CD4-positive, alpha-beta T cell treated with Interleukin-15 for 4 hours (primary cell): ENCODE measurements around the gene TJP3.
A peak's percentile ranks its signal among the peaks of the same experiment; 100 is the strongest.

Experiments
- DNase-seq: peaks from one replicate; pipeline ENCODE4 v3.0.0-alpha.2; 2020; ENCODE audit warnings: low spot score

TJP3 gene

GRCh38 chr19:3690551-3691371 lies 17.4 kb upstream of the TJP3 start:
- DNase-seq: no peak

DNA sequence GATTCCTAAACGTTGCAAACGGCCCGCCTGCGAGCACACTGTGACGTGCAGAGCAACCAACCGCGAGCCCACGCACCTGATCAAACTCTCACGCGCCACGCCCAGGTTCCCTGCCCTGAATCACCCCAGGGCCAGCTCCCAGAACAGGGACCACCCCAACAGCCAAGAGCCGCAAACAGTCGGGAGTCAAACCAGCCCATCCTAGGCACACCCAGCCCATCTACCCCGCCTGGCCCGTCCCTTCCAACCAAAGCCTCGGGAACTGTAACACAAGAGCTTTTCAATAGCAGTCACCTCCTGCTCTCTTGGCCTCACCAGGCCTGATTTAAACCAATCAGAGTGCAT lies 16.8 kb upstream of the TJP3 start:
- DNase-seq: no peak

DNA sequence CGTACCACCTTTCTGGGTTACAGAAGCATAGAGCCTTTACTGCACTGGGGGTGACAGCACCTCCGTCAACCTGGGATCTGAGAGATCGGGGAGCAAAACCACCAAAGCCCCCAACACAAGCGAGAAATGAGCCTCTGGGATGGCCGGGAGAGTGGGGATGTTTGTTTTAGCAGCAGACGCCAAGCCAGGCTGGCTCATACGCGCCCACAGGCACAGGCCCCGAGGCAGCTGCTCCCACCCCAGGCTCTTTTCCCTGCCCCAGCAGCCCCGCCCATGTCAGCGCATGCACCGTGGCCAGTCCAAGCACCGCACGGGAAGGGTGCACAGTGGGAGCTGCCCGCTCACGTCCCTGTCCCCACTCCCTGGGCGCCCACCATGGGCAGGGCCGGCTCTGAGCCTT lies 16.5 kb upstream of the TJP3 start:
- DNase-seq: no peak

GRCh38 chr19:3692141-3693024 lies 15.8 kb upstream of the TJP3 start:
- DNase-seq: peak; percentile 48

DNA sequence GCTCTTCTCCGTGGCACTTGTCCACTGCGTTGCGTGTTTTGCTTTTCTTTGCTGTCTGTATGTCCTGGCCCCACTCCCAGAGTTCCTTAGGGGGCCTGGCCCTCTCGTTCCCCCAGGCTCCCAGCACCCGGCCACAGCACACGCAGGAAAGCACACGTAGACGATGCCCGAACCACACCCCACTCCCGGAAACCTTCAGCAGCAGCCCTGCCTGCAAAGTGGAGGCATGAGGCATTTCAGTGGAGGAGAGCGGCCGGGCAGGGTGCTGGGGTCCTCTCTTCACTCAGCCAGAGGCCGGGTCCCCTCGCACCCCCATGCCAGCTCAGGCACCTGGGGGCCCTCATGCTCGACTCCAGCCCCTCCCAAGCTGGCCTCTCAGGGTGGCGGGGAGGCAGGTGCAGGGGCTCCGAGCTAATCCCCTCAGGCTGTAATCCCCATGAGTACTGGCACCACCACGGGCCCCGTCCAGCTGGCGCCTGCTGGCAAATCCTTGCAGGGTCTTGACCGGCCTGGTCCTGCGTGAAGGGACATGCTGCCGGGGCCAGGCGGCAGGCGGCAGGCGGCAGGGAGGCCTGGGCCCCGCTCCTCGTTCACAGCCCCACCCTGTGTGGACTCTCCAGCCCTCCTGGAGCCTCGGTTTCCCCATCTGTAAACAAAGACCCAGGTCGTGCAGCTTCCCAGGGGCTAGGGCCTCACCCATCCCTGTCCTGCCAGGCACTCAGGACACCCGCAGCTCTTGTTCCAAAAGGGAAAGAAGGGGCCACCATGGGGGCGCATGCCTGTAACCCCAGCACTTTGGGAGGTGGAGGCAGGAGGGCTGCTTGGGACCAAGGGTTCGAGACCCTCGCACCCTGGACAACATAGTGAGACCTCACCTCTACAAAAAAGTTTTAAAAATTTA lies 14.9 kb upstream of the TJP3 start:
- no peak for DNase-seq

DNA sequence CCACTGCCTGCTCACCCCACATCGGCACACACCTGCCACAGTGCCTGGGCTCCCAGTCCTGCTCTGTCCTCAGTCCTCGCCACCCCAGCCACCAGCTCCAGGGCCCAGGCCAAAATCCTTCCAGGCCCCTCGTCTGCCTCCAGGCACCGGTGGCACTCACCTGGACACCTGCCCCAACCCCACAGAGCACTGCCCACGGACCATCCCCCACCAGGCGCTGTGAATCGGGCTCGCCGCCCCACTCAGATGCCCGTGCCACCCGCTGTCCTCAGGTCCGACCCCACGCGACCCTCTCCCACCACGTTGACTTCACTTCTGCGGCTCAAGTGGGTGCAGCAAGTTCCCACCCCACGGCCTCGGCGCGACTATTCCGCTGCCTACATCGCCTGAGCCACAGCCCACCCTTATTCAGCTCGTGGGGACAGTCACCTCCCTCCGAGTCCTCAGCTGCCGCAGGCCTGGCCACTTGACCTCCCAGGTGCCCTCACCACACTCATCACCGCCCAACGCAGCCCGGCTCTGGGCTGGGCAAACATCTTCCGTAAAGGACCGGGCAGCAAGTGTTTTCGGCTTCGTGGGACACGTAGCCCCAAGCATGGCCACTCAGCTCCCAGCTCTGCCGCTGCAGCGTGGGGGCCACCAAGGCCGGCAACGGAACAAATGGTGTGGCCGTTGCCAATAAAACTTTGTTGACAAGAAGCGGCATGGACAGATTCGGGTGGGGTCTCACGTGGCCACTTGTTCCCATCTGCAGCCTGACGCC lies 13.6 kb upstream of the TJP3 start:
- DNase-seq: no peak

DNA sequence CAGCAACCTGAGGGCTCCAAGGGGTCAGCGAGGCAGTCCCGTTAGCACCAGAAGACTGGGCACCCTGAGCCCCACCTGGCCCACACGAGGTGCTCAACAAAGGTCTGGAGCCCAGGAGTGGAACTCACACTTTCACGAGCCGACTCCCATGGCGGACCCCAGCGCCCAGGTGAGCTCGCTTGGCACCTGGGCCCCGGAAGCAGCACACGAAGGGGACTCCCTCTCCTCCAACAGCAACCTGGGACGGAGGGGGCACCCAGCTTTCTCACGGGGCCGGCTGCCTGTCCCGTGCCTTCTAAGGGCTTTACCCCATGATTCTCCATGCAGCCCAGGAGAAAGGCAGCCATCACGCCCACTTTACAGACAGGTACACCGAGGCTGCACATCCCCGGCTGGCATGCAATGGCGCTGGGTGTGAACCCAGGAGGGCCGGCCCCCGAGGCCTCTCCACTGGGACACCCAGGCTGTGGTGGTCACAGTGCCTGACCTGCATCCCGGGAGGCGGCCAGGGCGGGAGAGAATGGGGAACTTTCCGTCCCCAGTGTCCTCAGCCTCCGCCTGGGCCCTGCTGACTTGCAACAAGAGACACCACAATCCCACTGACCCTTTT lies 13.0 kb upstream of the TJP3 start:
- DNase-seq: no peak

DNA sequence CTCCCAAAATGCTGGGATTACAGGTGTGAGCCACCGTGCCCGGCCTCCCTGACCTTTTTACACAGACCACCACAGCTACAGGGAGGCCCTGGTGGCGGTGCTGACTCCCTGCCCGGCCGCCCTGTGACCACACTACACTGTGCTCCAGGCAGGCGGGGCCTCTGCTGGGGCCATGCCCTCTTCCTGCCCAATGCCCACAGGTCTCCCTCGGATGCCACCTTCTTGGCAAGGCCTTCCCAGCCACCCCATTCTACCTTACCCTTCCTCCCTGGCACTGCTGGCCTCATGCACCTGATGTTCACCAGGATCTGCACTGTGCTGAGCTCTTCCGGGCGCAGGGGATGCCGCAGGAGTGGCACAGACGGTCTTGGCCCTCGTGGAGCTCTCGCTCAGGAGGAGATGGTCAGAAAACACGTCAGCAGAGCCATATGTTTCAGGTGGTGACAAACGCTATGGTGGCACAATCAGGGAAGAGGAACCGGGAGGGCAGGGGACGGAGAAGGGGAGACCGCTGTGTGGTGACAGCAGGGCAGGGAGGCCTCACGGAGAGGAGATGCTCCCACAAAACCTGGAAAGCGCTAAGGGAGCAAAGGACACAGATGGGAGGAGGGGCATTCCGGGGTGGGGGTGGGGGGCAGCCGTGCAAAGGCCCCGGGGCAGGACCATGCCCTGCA lies 12.1 kb upstream of the TJP3 start:
- DNase-seq: no peak

GRCh38 chr19:3696660-3696995 lies 11.6 kb upstream of the TJP3 start:
- no peak for DNase-seq

DNA sequence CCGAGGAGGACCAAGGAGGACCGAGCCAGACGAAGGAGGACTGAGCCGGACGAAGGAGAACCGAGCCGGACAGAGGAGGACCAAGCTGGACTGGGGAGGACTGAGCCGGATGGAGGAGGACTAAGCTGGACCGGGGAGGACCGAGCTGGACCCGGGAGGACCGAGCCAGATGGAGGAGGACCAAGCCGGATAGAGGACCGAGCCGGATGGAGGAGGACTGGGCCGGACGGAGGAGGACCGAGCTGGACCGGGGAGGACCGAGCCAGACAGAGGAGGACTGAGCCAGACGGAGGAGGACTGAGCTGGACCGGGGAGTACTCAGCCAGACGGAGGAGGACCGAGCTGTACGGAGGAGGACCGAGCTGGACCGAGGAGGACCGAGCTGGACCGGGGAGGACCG lies 11.1 kb upstream of the TJP3 start:
- DNase-seq: no peak

DNA sequence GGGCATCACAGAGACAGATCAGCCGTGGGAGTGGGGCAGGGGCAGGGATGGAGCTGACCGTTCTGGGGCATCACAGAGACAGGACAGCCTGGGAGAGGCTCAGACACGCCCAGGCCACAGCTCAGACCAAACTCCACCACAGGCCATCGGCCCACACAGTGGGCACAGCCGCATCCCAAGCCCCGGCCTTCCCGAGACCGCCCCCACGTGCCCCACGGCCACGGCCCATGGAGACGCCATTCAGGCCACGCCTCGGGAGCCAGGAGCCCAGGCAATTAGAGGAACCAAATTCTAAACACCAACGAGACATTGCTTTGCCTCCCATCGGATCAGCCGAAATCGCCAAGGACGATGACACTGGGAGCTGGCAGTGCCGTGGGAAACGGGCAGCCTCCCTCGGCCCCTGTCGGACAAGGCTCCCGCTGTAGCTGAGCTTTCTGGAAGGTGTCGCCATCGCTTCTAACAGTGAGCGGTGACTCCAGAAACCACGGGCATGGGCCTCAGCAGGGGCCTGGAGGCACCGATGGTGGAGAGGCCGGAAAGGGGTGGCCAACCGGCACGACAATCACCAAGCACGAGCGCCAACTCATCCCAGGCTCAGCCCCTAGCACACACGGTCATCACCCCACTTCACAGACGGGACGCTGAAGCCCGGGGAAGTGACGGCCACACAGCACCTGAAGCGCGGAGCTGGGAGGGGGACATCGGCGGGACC lies 10.4 kb upstream of the TJP3 start:
- no peak for DNase-seq

DNA sequence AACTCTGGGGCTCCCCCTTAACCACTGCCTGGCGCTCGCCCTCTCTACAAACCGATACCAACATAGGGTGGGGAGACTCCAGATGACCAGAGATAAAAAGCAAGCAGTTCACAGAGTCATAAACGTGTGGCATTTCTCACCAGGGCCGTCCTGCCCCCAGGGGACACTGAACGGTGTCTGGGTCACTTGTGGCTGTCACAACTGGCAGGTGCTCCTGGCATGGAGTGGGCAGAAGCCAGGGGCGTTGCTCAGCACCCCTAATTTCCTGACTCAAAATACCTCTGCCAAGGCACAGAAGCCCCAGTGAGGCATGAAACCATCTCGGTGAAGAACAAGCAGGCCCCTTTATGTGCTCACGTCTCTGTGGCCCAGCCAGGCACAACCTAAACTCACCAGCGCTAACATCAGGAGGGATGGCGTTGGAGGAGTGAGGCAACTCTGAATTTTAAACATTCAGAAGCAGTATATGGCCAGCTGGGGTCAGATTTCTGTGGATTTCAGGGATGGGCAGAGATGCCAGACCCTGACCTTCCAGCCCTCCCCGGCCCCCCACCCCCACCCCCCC lies 9.7 kb upstream of the TJP3 start:
- no peak for DNase-seq

DNA sequence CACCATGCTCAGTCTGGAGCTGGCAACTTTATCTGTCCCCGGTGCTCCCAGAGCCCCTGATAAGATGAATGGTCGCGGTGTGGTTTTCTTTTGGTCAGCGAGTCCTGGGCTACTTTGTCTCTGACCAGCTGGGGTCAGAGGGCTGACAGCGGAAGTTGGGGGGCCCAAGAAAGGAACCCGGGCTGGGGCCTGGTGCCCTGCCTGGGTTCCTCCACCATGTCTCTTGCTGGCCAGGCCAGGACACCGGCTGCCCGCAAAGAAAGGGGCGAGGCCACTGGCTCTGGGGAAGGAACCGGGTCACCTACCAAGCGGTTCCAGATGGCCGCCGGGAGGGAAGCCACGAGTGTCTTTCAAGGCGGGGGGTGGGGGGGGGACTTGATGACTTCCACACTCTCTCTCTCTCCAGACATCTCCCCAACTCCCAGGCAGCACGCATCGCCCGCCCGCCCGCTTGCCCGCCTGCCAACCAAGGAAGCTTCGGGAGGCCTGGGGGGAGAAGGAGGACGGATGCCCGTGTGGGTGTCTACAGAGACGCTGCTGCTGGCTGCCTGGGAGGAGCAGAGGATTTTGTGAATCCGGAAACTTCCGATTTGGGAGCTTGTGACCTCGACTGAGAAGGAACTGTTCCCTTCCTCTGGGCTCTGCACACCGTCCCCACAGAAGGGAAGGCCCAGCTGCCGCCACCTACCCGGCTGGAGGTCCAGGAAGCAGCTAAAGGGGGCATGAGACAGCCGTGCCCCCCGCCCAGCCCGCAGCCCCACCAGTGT lies 9.0 kb upstream of the TJP3 start:
- no peak for DNase-seq

DNA sequence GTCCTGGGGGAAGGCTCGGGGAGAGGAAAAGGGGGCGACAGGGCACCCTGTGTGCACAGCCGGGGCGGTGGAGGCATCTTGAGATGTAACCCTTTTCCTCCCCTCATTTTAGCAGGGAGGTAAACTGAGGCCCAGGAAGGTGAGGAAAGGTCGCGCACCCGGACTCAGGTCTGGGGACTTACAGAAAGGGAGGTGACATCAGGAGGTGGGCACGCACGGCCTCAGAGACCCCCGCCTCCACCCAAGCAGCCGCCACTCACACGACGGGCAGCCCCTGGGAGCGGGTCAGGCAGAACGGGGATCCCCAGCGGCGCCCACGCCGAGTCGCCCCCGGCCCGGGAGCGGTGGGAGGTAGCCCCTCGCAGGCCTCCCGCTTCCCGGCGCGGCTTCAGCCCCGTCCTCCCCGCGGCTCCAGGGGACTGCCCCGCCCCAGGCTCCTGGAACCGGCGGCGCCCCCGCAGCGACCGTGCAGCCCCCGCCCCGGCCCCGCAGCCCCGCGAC lies 8.4 kb upstream of the TJP3 start:
- DNase-seq: no peak

GRCh38 chr19:3700242-3701032 lies 7.7 kb upstream of the TJP3 start, which contains the start of gene PIP5K1C:
Gene PIP5K1C, minus strand, starts transcription at chr19:3700468. Its CDS starts 78 bp downstream, at chr19:3700390.
- DNase-seq: peak; percentile 92

DNA sequence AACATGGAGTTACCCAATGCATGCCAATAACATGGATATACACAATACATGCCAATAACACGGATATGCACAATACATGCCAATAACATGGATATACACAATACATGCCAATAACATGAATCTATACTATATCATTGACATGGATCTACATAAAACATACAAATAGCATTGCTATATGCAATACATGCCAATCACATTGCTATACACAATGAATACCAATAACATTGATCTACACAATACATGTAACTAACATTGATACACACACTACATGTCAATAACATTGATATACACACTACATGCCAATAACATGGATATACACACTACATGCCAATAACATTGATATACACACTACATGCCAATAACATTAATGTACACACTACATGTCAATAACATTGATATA lies 7.0 kb upstream of the TJP3 start:
- no peak for DNase-seq

GRCh38 chr19:3707868-3708206 lies 347 bp upstream of the TJP3 start:
- no peak for DNase-seq

DNA sequence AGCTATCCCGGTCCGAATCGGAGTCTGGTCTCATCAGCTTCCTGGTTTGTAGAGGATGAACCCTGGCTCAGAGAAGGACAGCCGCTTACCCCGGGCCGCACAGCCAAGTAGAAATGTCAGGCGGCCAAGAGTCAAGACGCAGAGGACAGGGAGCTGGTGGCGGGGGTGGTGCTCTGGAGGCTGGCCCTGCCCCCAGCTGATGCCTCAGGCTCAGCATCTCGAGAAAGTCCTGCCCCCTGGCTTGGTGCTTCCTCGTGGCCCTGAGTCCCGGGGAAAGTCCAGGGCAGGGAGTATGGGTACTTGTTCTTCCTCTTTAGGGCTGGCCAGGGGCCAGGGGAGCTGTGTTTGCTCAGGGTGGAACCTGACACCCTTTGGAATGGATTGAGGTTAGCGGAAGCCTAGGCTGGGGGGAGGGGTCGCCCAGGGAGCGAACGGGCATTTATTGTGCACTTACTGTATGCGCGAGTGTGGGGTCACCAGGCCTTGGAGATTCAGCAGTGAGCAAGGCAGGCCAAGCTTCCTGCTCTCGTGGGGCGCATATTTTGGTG lies 2.2 kb downstream of the TJP3 start:
- DNase-seq: no peak
